Stromal cell of bone marrow (primary cell): Measurements from ENCODE around the gene NFXL1.
"Not testable (repeated sequence)": the region's sequence is repeated elsewhere in the genome, so short reads cannot be mapped to it uniquely, and the experiment has no call there.

Experiments
- DNase-seq: peaks from one replicate; pipeline ENCODE4 v3.0.0-alpha.2; 2012; ENCODE audit warnings: low read depth

The NFXL1 gene

GRCh38 chr4:47914220-47914925, at the start of gene NFXL1:
Gene NFXL1 (minus strand): TSS chr4:47914583. CDS start chr4:47914203, 380 bp downstream.
- peak; percentile 94 for DNase-seq

GRCh38 chr4:47954677-47955076, 40.3 kb upstream of the NFXL1 start:
- no peak for DNase-seq

GRCh38 chr4:47954245-47954644, 39.9 kb upstream of the NFXL1 start:
- DNase-seq = no peak

- DNase-seq = no peak
These were observed 31.7 kb upstream of the NFXL1 start for GRCh38 chr4:47945930-47946726.

GRCh38 chr4:47942081-47942819, 27.9 kb upstream of the NFXL1 start:
- DNase-seq = no peak

GRCh38 chr4:47939456-47939855, 25.1 kb upstream of the NFXL1 start:
- DNase-seq = no peak

GRCh38 chr4:47936336-47936735, 22.0 kb upstream of the NFXL1 start:
- DNase-seq = no peak

- DNase-seq = no peak
These were observed 19.5 kb upstream of the NFXL1 start for GRCh38 chr4:47933840-47934239.

GRCh38 chr4:47930971-47931804, 16.8 kb upstream of the NFXL1 start:
- peak; percentile 67 for DNase-seq

- no peak for DNase-seq
These were observed 15.4 kb upstream of the NFXL1 start for GRCh38 chr4:47929682-47930201.

- peak; percentile 36 for DNase-seq
These were observed 12.4 kb upstream of the NFXL1 start for GRCh38 chr4:47926667-47927258.

- DNase-seq = not testable (repeated sequence)
These were observed 8.9 kb upstream of the NFXL1 start for GRCh38 chr4:47923261-47923608.

GRCh38 chr4:47922436-47923260, 8.3 kb upstream of the NFXL1 start:
- DNase-seq = not testable (repeated sequence)

GRCh38 chr4:47917163-47917562, 2.8 kb upstream of the NFXL1 start:
- not testable (repeated sequence) for DNase-seq

- no peak for DNase-seq
These were observed 995 bp upstream of the NFXL1 start for GRCh38 chr4:47915378-47915777.

- DNase-seq = no peak
These were observed 499 bp upstream of the NFXL1 start for GRCh38 chr4:47914926-47915237.

GRCh38 chr4:47913861-47914219, 543 bp downstream of the NFXL1 start:
- no peak for DNase-seq

- DNase-seq = no peak
These were observed 1.1 kb downstream of the NFXL1 start for GRCh38 chr4:47913330-47913729.

GRCh38 chr4:47907089-47907646, 7.2 kb downstream of the NFXL1 start:
- no peak for DNase-seq

GRCh38 chr4:47899639-47900038, 14.7 kb downstream of the NFXL1 start:
- DNase-seq = no peak
